MG63 (cell line): ENCODE measurements around the gene DYRK1B. TPM values are rescaled to one million over a fixed set of nuclear protein-coding genes. Genes with fewer than 3 reads are reported as not detected.

Experiments used
- DNase-seq: peaks from one replicate; pipeline ENCODE4 v3.0.0-alpha.2; 2020
- H3K27me3 ChIP-seq: fragments of 250-450 bp; sonication (Bioruptor Pico); 2 replicates; pipeline ENCODE4 v1.5.1; 2020; ENCODE audit warnings: mild to moderate bottlenecking, moderate library complexity
- H3K36me3 ChIP-seq: fragments of 250-450 bp; sonication (Bioruptor Pico); 2 replicates; pipeline ENCODE4 v1.5.1; 2020; ENCODE audit warnings: mild to moderate bottlenecking, moderate library complexity
- H3K4me3 ChIP-seq: fragments of 250-450 bp; sonication (Bioruptor Pico); 2 replicates; pipeline ENCODE4 v1.5.1; 2020; ENCODE audit warnings: mild to moderate bottlenecking, moderate library complexity
- H3K9me3 ChIP-seq: fragments of 250-450 bp; sonication (Bioruptor Pico); 2 replicates; pipeline ENCODE4 v1.5.1; 2020; ENCODE audit warnings: mild to moderate bottlenecking, moderate library complexity
- total RNA-seq: library from RNA; depleted of rRNA; stranded (reverse); fragments of >200 nt; shearing (Covaris generic); gene quantifications from 2 replicates; pipeline ENCODE4 v1.2.3, GENCODE V29; 2014; ENCODE audit warnings: low replicate concordance

DYRK1B gene
- total RNA-seq, 1 experiment from 2014 or later: 0.30 TPM

- no peaks in the 10 kb centered on the region for H3K27me3 ChIP-seq
- H3K9me3 ChIP-seq: no peaks in the 10 kb centered on the region
- no peaks in the 10 kb centered on the region for H3K36me3 ChIP-seq
- no peak for DNase-seq
- H3K4me3 ChIP-seq: no peak overlapping the region
These were observed 34.0 kb upstream of the DYRK1B start for GRCh38 chr19:39867952-39868351.

- H3K4me3 ChIP-seq: no peak overlapping the region
- DNase-seq: no peak
- no peaks in the 10 kb centered on the region for H3K27me3 ChIP-seq
- no peaks in the 10 kb centered on the region for H3K9me3 ChIP-seq
- H3K36me3 ChIP-seq: no peaks in the 10 kb centered on the region
These were observed 33.2 kb upstream of the DYRK1B start for GRCh38 chr19:39867133-39867532.

- Histone ChIP-seq H3K4me3 (no peak overlapping the region), H3K9me3 (no peaks in the 10 kb centered on the region), H3K36me3 (no peaks in the 10 kb centered on the region), H3K27me3 (no peaks in the 10 kb centered on the region)
- no peak for DNase-seq
These were observed 32.0 kb upstream of the DYRK1B start for GRCh38 chr19:39865953-39866352.

- H3K4me3 ChIP-seq: no peak overlapping the region
- no peak for DNase-seq
- H3K27me3 ChIP-seq: no peaks in the 10 kb centered on the region
- H3K36me3 ChIP-seq: no peaks in the 10 kb centered on the region
- H3K9me3 ChIP-seq: no peaks in the 10 kb centered on the region
These were observed 31.2 kb upstream of the DYRK1B start for GRCh38 chr19:39865186-39865585.

GRCh38 chr19:39864118-39864517, 30.2 kb upstream of the DYRK1B start:
- Histone ChIP-seq H3K36me3 (no peaks in the 10 kb centered on the region), H3K4me3 (no peak overlapping the region), H3K27me3 (no peaks in the 10 kb centered on the region), H3K9me3 (no peaks in the 10 kb centered on the region)
- DNase-seq: no peak

- Histone ChIP-seq H3K27me3 (no peaks in the 10 kb centered on the region; the same call in 1 of the 2 replicates), H3K9me3 (peaks cover 8% of the 10 kb centered on the region), H3K36me3 (no peaks in the 10 kb centered on the region), H3K4me3 (no peak overlapping the region)
- DNase-seq: no peak
These were observed 24.6 kb upstream of the DYRK1B start for GRCh38 chr19:39858541-39858940.

GRCh38 chr19:39852882-39853281, 18.9 kb upstream of the DYRK1B start:
- no peak for DNase-seq
- Histone ChIP-seq H3K36me3 (no peaks in the 10 kb centered on the region), H3K4me3 (no peak overlapping the region), H3K9me3 (peaks cover 1% of the 10 kb centered on the region; the same call in 1 of the 2 replicates), H3K27me3 (no peaks in the 10 kb centered on the region; the same call in 1 of the 2 replicates)

GRCh38 chr19:39850892-39851291, 16.9 kb upstream of the DYRK1B start:
- Histone ChIP-seq H3K36me3 (no peaks in the 10 kb centered on the region), H3K4me3 (no peak overlapping the region), H3K9me3 (no peaks in the 10 kb centered on the region), H3K27me3 (no peaks in the 10 kb centered on the region)
- DNase-seq: no peak

- DNase-seq: no peak
- H3K4me3 ChIP-seq: no peak overlapping the region
- H3K27me3 ChIP-seq: no peaks in the 10 kb centered on the region
- peaks cover 8% of the 10 kb centered on the region; the same call in 1 of the 2 replicates for H3K36me3 ChIP-seq
- H3K9me3 ChIP-seq: no peaks in the 10 kb centered on the region
These were observed 14.4 kb upstream of the DYRK1B start for GRCh38 chr19:39848392-39848791.

- Histone ChIP-seq H3K36me3 (peaks cover 8% of the 10 kb centered on the region; the same call in 1 of the 2 replicates), H3K4me3 (no peak overlapping the region), H3K27me3 (no peaks in the 10 kb centered on the region), H3K9me3 (no peaks in the 10 kb centered on the region)
- no peak for DNase-seq
These were observed 13.6 kb upstream of the DYRK1B start for GRCh38 chr19:39847525-39847924.

GRCh38 chr19:39846678-39847486, 12.9 kb upstream of the DYRK1B start:
- DNase-seq: no peak
- Histone ChIP-seq H3K36me3 (peaks cover 8% of the 10 kb centered on the region; the same call in 1 of the 2 replicates), H3K27me3 (no peaks in the 10 kb centered on the region), H3K4me3 (peak overlapping the region; percentile 90), H3K9me3 (no peaks in the 10 kb centered on the region)

GRCh38 chr19:39845933-39846677, 12.1 kb upstream of the DYRK1B start, which contains the start of gene FBL:
FBL (minus strand) TSS chr19:39846379; CDS start chr19:39846300, 79 bp downstream.
- peak; percentile 93 for DNase-seq
- H3K4me3 ChIP-seq: peak within 1 kb of the TSS; percentile 90
- H3K9me3 ChIP-seq: no peaks in the 10 kb centered on the region
- no peaks in the 10 kb centered on the region for H3K27me3 ChIP-seq
- peaks cover 14% of the 10 kb centered on the region for H3K36me3 ChIP-seq

GRCh38 chr19:39845584-39845932, 11.6 kb upstream of the DYRK1B start:
- peaks cover 20% of the 10 kb centered on the region for H3K36me3 ChIP-seq
- H3K27me3 ChIP-seq: no peaks in the 10 kb centered on the region
- peak overlapping the region; percentile 90 for H3K4me3 ChIP-seq
- DNase-seq: peak; percentile 38
- H3K9me3 ChIP-seq: no peaks in the 10 kb centered on the region

- H3K27me3 ChIP-seq: no peaks in the 10 kb centered on the region
- no peaks in the 10 kb centered on the region for H3K9me3 ChIP-seq
- peaks cover 24% of the 10 kb centered on the region for H3K36me3 ChIP-seq
- H3K4me3 ChIP-seq: peak overlapping the region; percentile 90
- DNase-seq: no peak
These were observed 11.2 kb upstream of the DYRK1B start for GRCh38 chr19:39845172-39845571.

GRCh38 chr19:39843919-39844793, 10.2 kb upstream of the DYRK1B start:
- no peak for DNase-seq
- Histone ChIP-seq H3K27me3 (no peaks in the 10 kb centered on the region), H3K9me3 (no peaks in the 10 kb centered on the region), H3K4me3 (peak overlapping the region; percentile 90), H3K36me3 (peaks cover 34% of the 10 kb centered on the region)

- Histone ChIP-seq H3K4me3 (no peak overlapping the region; the same call in 1 of the 2 replicates), H3K36me3 (peaks cover 47% of the 10 kb centered on the region), H3K27me3 (no peaks in the 10 kb centered on the region), H3K9me3 (no peaks in the 10 kb centered on the region)
- DNase-seq: no peak
These were observed 8.9 kb upstream of the DYRK1B start for GRCh38 chr19:39842693-39843435.
